GM18517 (cell line): ENCODE results near the gene NUPR2.
"Not testable (repeated sequence)": the region's sequence is repeated elsewhere in the genome, so short reads cannot be mapped to it uniquely, and the experiment has no call there.

ENCODE experiments used
- ATAC-seq: cut with Tn5 transposase; IDR thresholded peaks from one replicate; pipeline ENCODE4 v1.9.1; 2021; ENCODE audit warnings: mild to moderate bottlenecking, moderate library complexity; ENCODE audit not compliant: unreplicated experiment

NUPR2 gene

GRCh38 chr7:56115852-56116538, at the start of gene NUPR2:
Gene NUPR2, minus strand, starts transcription at chr7:56116417. Its CDS starts 103 bp downstream, at chr7:56116314.
- no peak for ATAC-seq

- ATAC-seq = no peak
Observed at GRCh38 chr7:56157238-56157790, 41.1 kb upstream of the NUPR2 start.

GRCh38 chr7:56131062-56131461, 14.8 kb upstream of the NUPR2 start:
- ATAC-seq = not testable (repeated sequence)

- no peak for ATAC-seq
Observed at GRCh38 chr7:56127241-56127975, 11.2 kb upstream of the NUPR2 start.

- no peak for ATAC-seq
Observed at GRCh38 chr7:56125831-56126230, 9.6 kb upstream of the NUPR2 start.

DNA sequence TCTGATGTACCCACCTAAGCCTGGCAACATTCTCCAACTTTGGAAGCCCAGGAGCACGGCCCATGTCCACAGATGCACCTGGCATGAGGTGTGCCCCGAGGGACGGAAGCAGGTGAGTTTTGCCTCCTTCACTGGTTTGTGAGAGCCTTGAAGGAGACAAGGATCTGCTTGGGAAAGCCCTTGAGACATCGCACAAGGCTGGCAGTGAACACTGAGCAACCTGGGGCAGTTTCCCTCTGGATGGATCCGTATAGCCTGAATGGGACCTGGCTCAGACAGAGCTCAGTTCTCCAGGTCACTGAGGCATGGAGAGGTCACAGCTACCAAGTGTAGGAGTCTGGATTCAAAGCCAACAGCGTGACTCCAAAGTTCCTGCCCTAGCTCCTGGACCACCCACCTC, 8.8 kb upstream of the NUPR2 start:
- ATAC-seq = no peak

- ATAC-seq = no peak
Observed at GRCh38 chr7:56121440-56121839, 5.2 kb upstream of the NUPR2 start.

GRCh38 chr7:56112244-56112643, 4.0 kb downstream of the NUPR2 start:
- ATAC-seq = not testable (repeated sequence)

- no peak for ATAC-seq
Observed at GRCh38 chr7:56110611-56111010, 5.6 kb downstream of the NUPR2 start.

- no peak for ATAC-seq
Observed at GRCh38 chr7:56107954-56108258, 8.3 kb downstream of the NUPR2 start.

- peak; percentile 99 for ATAC-seq
Observed at GRCh38 chr7:56106108-56107073, 9.8 kb downstream of the NUPR2 start, which contains the start of gene CHCHD2. Gene CHCHD2, minus strand, starts transcription at chr7:56106476. Its CDS starts 63 bp downstream, at chr7:56106413.

- no peak for ATAC-seq
Observed at GRCh38 chr7:56105508-56105907, 10.7 kb downstream of the NUPR2 start.

- not testable (repeated sequence) for ATAC-seq
Observed at GRCh38 chr7:56104138-56104537, 12.1 kb downstream of the NUPR2 start.

- ATAC-seq = no peak
Observed at GRCh38 chr7:56099653-56100052, 16.6 kb downstream of the NUPR2 start.

DNA sequence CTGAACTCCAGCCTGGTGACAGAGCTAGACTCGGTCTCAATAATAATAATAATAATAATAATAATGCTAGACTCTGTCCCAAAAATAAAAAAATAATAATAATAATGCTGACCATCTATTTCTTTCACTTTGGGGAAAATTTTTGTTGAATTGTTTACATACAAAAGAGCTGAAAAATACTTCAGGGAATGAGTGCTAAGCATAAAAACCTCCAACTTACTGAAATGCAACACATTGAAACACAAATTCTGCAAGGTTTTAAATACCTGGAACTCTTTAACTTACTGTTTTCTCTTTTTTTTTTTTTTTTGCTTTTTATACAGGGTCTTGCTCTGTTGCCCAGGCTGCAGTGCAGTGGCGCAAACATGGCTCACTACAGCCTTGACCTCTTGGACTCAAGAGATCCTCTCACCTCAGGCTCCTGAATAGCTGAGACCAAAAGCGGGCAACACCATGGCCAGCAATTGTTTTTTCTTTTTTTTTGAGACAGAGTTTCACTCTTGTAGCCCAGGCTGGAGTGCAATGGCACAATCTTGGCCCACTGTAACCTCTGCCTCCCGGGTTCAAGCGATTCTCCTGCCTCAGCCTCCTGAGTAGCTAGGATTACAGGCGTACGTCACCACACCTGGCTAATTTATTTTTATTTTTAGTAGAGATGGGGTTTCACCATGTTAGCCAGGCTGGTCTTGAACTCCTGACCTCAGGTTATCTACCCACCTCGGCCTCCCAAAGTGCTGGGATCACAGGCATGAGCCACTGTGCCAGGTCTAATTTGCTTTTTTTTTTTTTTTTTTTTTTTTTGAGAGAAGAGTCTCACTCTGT, 17.8 kb downstream of the NUPR2 start:
- not testable (repeated sequence) for ATAC-seq

GRCh38 chr7:56097700-56098099, 18.5 kb downstream of the NUPR2 start:
- ATAC-seq = no peak

DNA sequence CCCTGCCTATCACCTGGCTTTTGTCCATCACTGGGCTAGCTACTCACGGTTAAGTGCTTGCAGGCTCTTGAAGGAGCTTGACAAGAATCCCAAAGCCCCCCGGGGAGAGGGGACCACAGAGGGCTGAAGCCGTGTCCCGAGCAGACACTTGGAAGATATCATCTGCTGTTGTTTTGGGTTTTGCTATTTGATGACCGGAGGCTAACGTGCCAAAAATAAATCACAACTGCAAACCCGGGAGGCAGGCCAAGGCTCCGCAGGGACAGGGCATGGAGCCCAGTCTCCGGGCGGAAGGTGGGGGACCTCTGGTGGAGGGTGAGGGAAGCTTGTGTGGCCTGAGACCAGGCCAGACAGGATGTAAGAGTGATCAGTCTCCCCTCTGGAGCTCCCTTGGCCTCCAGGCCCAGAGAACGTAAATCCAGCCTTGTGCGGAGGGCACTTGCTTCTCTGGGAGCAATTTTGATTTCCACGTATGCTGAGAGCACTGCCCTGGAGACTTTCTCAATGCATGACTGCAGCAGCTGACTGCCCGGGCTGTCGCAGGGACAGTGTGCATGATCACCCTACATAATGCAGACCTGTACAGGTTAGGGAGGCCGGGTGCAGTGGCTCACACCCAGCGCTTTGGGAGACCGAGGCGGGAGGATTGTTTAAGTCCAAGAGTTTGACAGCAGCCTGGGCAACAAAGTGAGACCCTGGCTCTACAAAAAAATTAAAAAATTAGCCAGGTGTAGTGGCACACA, 23.3 kb downstream of the NUPR2 start, which contains the start of gene PHKG1:
TSS of gene PHKG1 (minus strand) at position 164 of the 743 bp plus-strand sequence. CDS start 4,011 bp downstream, outside the sequence.
- ATAC-seq = no peak

- ATAC-seq = not testable (repeated sequence)
Observed at GRCh38 chr7:56092388-56092787, 23.8 kb downstream of the NUPR2 start.

DNA sequence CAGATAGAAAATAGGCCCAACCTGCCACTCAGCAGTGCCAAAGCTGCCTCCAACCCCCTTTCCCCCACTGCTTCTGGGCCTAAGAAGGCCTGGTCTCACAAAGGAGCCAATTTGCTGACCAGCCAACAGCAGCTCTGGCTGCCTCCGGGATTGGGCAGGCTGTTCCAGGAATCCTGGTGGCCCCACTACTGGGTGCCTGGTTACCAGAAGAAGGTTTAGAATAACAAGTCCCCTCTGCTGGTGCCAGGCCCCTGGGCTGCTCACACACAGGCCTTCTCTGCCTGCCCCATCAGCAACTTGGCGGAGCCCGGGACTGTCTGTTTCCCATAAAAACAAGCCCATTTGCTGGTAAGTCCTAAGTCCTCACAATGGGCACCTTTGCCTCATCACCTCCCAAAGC, 24.6 kb downstream of the NUPR2 start:
- ATAC-seq = no peak
